Upper lobe of right lung (tissue), 1 donor: ENCODE data around the gene AMPH. TPM values are rescaled to one million over a fixed set of nuclear protein-coding genes. Genes with fewer than 3 reads are reported as not detected.
A peak's percentile ranks its signal among the peaks of the same experiment; 100 is the strongest.

Experiments
- ATAC-seq: fragments of 200-7000 bp; cut with Tn5 transposase; one replicate; pipeline ENCODE4 v1.9.1; 2020; ENCODE audit warnings: mild to moderate bottlenecking, moderate library complexity
- DNase-seq: peaks from one replicate; pipeline ENCODE4 v3.0.0-alpha.2; 2020
- H3K27ac ChIP-seq: fragments of 200-600 bp; one replicate; pipeline ENCODE4 v1.8.0; 2022
- H3K27me3 ChIP-seq: fragments of 200-600 bp; one replicate; pipeline ENCODE4 v1.8.0; 2022; ENCODE audit warnings: mild to moderate bottlenecking
- H3K36me3 ChIP-seq: fragments of 200-600 bp; one replicate; pipeline ENCODE4 v1.8.0; 2022
- H3K4me1 ChIP-seq: fragments of 200-600 bp; one replicate; pipeline ENCODE4 v1.8.0; 2022
- H3K4me3 ChIP-seq: fragments of 200-600 bp; one replicate; pipeline ENCODE4 v1.8.0; 2022; ENCODE audit warnings: mild to moderate bottlenecking
- H3K9me3 ChIP-seq: fragments of 200-600 bp; one replicate; pipeline ENCODE4 v1.8.0; 2022
- CTCF ChIP-seq: fragments of 200-600 bp; IDR thresholded peaks from one replicate; pipeline ENCODE4 v1.8.0; 2022; ENCODE audit warnings: antibody characterized with exemption
- intact Hi-C: fragments of 100-400 bp; cut with DNase I; formaldehyde crosslinking; loops from one replicate; pipeline ENCODE4 v1.11.0; 2022
- long read RNA-seq: library from polyadenylated mRNA; unstranded; transcript quantifications from one replicate; pipeline ENCODE4 v2.0.0, GENCODE V29; 2021
- total RNA-seq: library from RNA; stranded (reverse); fragmentation: NEBNext Ultra II Directional; extraction: Animal tissue kit (Norgen Biotek cat#: 25700); gene quantifications from one replicate; pipeline ENCODE4 v1.2.1, GENCODE V29; 2021
- donor health status: DM: no; HTN: yes; CAD: no; lungs with severe emphysema.

The AMPH gene
- total RNA-seq: 0.58 TPM
- long read RNA-seq, partial matches to known transcripts: 1 of 2 reads
- long read RNA-seq, other reads (novel, unspliced or antisense): 0 of 2 reads

GRCh38 chr7:38630720-38631673, at the start of gene AMPH:
Gene AMPH (minus strand): TSS chr7:38631373. CDS start chr7:38631351, 22 bp downstream.
- peaks cover 43% of the 10 kb centered on the region for H3K27me3 ChIP-seq
- ATAC-seq (peak; percentile 58), DNase-seq (no peak)
- peak within 1 kb of the TSS; percentile 31 for H3K4me3 ChIP-seq
- no peaks in the 10 kb centered on the region for H3K9me3 ChIP-seq
- no peaks in the 10 kb centered on the region for H3K36me3 ChIP-seq
- H3K4me1 ChIP-seq: no peaks in the 10 kb centered on the region
- no peak for TF ChIP-seq CTCF
- intact Hi-C loops: no loop called here
- H3K27ac ChIP-seq: no peak within 1 kb of the TSS

- Histone ChIP-seq H3K36me3 (no peaks in the 10 kb centered on the region), H3K27ac (no peak overlapping the region), H3K9me3 (no peaks in the 10 kb centered on the region), H3K27me3 (no peaks in the 10 kb centered on the region), H3K4me1 (no peaks in the 10 kb centered on the region), H3K4me3 (no peak overlapping the region)
- intact Hi-C loops: no loop called here
- peak; percentile 52 for ATAC-seq
- DNase-seq: no peak
- no peak for TF ChIP-seq CTCF
Measured at GRCh38 chr7:38679419-38679818, 48.2 kb upstream of the AMPH start.

GRCh38 chr7:38678698-38679054, 47.5 kb upstream of the AMPH start:
- Histone ChIP-seq H3K4me1 (no peaks in the 10 kb centered on the region), H3K27ac (no peak overlapping the region), H3K9me3 (no peaks in the 10 kb centered on the region), H3K36me3 (no peaks in the 10 kb centered on the region), H3K27me3 (no peaks in the 10 kb centered on the region), H3K4me3 (no peak overlapping the region)
- TF ChIP-seq CTCF: no peak
- DNase-seq (no peak), ATAC-seq (peak; percentile 7)
- intact Hi-C loops: no loop called here

- ATAC-seq (no peak), DNase-seq (no peak)
- Histone ChIP-seq H3K4me1 (no peaks in the 10 kb centered on the region), H3K27ac (no peak overlapping the region), H3K36me3 (no peaks in the 10 kb centered on the region), H3K27me3 (no peaks in the 10 kb centered on the region), H3K4me3 (no peak overlapping the region), H3K9me3 (no peaks in the 10 kb centered on the region)
- TF ChIP-seq CTCF: no peak
- intact Hi-C loops: no loop called here
Measured at GRCh38 chr7:38677981-38678697, 47.0 kb upstream of the AMPH start.

- DNase-seq: no peak
- no peak for TF ChIP-seq CTCF
- no peak overlapping the region for H3K27ac ChIP-seq
- no peak overlapping the region for H3K4me3 ChIP-seq
- ATAC-seq: no peak
- intact Hi-C loops: no loop called here
- no peaks in the 10 kb centered on the region for H3K36me3 ChIP-seq
- H3K9me3 ChIP-seq: no peaks in the 10 kb centered on the region
- H3K4me1 ChIP-seq: no peaks in the 10 kb centered on the region
- H3K27me3 ChIP-seq: no peaks in the 10 kb centered on the region
Measured at GRCh38 chr7:38675494-38676106, 44.4 kb upstream of the AMPH start.
